Cardiac muscle cell (in vitro differentiated cells and primary cell): Measurements from ENCODE around the gene CSF1. TPM values are rescaled to one million over a fixed set of nuclear protein-coding genes. Genes with fewer than 3 reads are reported as not detected.

Experiments
- DNase-seq, 2 donors: peaks; one replicate each; pipeline versions ENCODE4 v3.0.0 to v3.0.0-alpha.2; 2010 to 2017; ENCODE audit warnings: low read depth in 1 of 2, low spot score in 1 of 2
- H3K27ac ChIP-seq: fragments of 200-600 bp; sonication (generic); 2 replicates; pipeline ENCODE4 v1.5.1; 2016
- H3K27me3 ChIP-seq: fragments of 200-600 bp; sonication (generic); 2 replicates; pipeline ENCODE4 v1.6.0; 2016; ENCODE audit warnings: control low read depth
- H3K36me3 ChIP-seq: fragments of 200-600 bp; sonication (generic); 2 replicates; pipeline ENCODE4 v1.5.1; 2016; ENCODE audit warnings: control low read depth
- H3K4me1 ChIP-seq: fragments of 200-600 bp; sonication (generic); 2 replicates; pipeline ENCODE4 v1.8.1; 2017; ENCODE audit warnings: low read depth, mild to moderate bottlenecking, mixed run types
- H3K4me3 ChIP-seq: fragments of 200-600 bp; sonication (generic); 2 replicates; pipeline ENCODE4 v1.5.1; 2016; ENCODE audit warnings: mild to moderate bottlenecking
- H3K9me3 ChIP-seq: fragments of 200-600 bp; sonication (generic); 2 replicates; pipeline ENCODE4 v1.5.1; 2017; ENCODE audit warnings: low read depth, mild to moderate bottlenecking, control low read depth
- CTCF ChIP-seq: IDR thresholded peaks from 2 replicates; pipeline ENCODE4 v1.5.1; 2012; ENCODE audit warnings: low read depth, mild to moderate bottlenecking, low read length
- polyA plus RNA-seq: library from polyadenylated mRNA; unstranded; fragments of >200 nt; fragmentation: Nextera tagmentation; extraction: Ambion mirVana; gene quantifications from 2 replicates; pipeline ENCODE4 v1.2.1, GENCODE V29; 2016
- total RNA-seq: library from RNA; depleted of rRNA; stranded (reverse); fragments of >200 nt; gene quantifications from 2 replicates; pipeline ENCODE4 v1.2.3, GENCODE V29; 2016

CSF1 gene
- total and polyA plus RNA-seq, 2 experiments from 2014 or later, result 4.9 to 5.7 TPM

- H3K27me3 ChIP-seq, result peaks cover 22% of the 10 kb centered on the region
- H3K9me3 ChIP-seq, result no peaks in the 10 kb centered on the region
- H3K36me3 ChIP-seq, result no peaks in the 10 kb centered on the region
- H3K4me3 ChIP-seq, result no peak overlapping the region
- DNase-seq, result no peak
- H3K4me1 ChIP-seq, result peaks cover 5% of the 10 kb centered on the region
- no peak overlapping the region for H3K27ac ChIP-seq
- TF ChIP-seq CTCF, result no peak
Measured at GRCh38 chr1:109909561-109909960, 1.1 kb upstream of the CSF1 start.

- Histone ChIP-seq H3K4me1 (peaks cover 5% of the 10 kb centered on the region), H3K27me3 (peaks cover 22% of the 10 kb centered on the region), H3K4me3 (peak overlapping the region; percentile 60), H3K36me3 (no peaks in the 10 kb centered on the region), H3K9me3 (no peaks in the 10 kb centered on the region), H3K27ac (peak overlapping the region; percentile 51)
- TF ChIP-seq CTCF, result no peak
- no peak for DNase-seq
Measured at GRCh38 chr1:109910963-109911798, 532 bp downstream of the CSF1 start.

DNA sequence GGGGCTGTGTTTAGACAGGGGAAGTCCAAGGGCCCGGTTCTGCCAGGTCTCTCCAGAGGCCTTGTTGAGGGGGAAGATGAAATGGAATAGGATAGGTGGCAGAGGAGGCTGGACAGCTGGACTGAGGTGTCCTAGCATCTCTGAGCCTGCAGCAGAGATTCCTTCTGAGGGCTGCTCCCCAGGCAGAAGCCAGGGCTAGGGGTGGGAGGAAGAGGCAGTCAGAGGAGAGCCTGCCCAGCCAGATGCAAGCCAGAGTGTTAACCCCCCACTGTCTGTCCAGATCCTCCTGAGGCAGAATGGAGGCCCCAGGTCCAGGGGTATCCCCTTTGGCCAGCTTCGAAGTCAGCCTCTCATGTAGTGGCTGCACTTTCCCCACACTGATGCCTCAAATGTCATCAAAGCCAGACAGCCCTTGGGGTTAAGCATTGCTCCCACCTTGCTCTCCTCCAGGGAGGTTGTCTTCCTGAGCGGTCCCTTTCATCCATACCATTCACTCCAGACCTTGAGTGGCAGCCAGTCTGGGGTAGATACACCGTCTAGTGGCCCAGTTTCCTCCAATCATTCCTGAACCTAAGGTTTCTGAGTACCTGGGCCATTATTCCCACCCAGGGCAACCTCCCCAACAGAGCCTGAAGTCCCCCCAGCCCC lies 1.7 kb downstream of the CSF1 start:
- DNase-seq, result no peak
- Histone ChIP-seq H3K27ac (no peak overlapping the region), H3K36me3 (no peaks in the 10 kb centered on the region), H3K27me3 (peaks cover 22% of the 10 kb centered on the region), H3K9me3 (no peaks in the 10 kb centered on the region), H3K4me1 (peaks cover 5% of the 10 kb centered on the region), H3K4me3 (no peak overlapping the region)
- TF ChIP-seq CTCF, result no peak

DNA sequence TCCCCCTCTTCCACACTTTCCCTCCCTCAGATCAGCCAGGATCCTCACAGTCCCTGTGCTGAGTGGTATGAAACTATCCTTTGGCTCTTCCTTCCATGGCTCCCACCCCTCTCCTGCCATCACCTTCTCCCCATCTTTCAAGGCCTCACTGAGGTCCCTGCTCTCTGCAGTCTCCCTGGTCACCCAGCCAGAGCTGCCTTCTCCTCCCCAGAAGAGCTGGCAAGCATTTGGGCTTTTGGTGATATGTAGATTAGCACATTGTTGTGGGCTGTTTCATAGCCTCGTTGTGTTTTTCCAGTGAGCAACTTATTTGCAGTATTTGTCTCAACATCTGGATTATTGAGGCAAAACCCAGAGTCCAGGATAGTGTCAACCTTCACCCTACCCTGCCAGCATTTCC lies 2.2 kb downstream of the CSF1 start:
- Histone ChIP-seq H3K4me1 (peaks cover 5% of the 10 kb centered on the region), H3K9me3 (no peaks in the 10 kb centered on the region), H3K4me3 (no peak overlapping the region), H3K36me3 (peaks cover 4% of the 10 kb centered on the region), H3K27me3 (peaks cover 17% of the 10 kb centered on the region), H3K27ac (no peak overlapping the region)
- TF ChIP-seq CTCF, result no peak
- peak in 1 of 2 donors; percentile 70 for DNase-seq

DNA sequence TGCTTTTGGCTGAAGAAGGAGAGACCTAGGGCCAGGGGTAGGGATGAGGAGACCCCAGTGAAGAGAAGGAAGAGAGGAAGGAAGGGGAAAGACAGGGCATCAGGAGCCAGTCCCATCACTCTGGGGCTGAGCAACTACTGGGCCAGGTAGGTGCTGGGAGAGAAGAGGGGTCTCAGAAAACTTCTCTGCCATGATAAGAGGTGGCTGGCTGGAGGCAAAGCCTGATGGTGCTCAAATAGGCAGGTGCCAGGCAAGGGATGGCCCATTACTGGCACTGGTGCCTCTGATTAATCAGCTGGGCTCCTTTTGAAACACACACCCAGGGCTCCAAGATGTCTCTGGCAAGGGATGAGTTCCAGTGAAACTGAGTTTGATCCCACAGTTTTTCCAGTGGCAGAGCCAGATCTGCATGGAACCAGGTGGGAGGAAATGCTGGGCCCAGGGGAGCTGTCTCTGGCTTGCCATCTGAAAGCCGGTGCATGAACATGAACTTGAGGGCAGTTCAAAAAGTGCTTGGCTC lies 2.8 kb downstream of the CSF1 start:
- peaks cover 13% of the 10 kb centered on the region for H3K27me3 ChIP-seq
- H3K36me3 ChIP-seq, result peaks cover 5% of the 10 kb centered on the region
- no peak for DNase-seq
- H3K27ac ChIP-seq, result no peak overlapping the region
- H3K4me1 ChIP-seq, result peaks cover 5% of the 10 kb centered on the region
- TF ChIP-seq CTCF, result no peak
- no peak overlapping the region for H3K4me3 ChIP-seq
- H3K9me3 ChIP-seq, result no peaks in the 10 kb centered on the region
